Chondrocyte (in vitro differentiated cells): ENCODE measurements around the gene BMP7. TPM values are rescaled to one million over a fixed set of nuclear protein-coding genes. Genes with fewer than 3 reads are reported as not detected.

Experiments
- DNase-seq: peaks from one replicate; pipeline ENCODE4 v3.0.0; 2021; ENCODE audit warnings: mixed read lengths, low spot score
- H3K27ac Mint-ChIP-seq: one replicate; pipeline ENCODE4 v1.8.0; 2021; ENCODE audit warnings: mild to moderate bottlenecking, moderate library complexity, mixed read lengths; ENCODE audit not compliant: unreplicated experiment
- H3K27me3 Mint-ChIP-seq: 2 replicates; pipeline ENCODE4 v1.8.0; 2021; ENCODE audit warnings: low read depth, mixed read lengths
- H3K36me3 Mint-ChIP-seq: 2 replicates; pipeline ENCODE4 v1.8.0; 2021; ENCODE audit warnings: low read depth, mixed read lengths
- H3K4me1 Mint-ChIP-seq: 2 replicates; pipeline ENCODE4 v1.8.0; 2021; ENCODE audit warnings: low read depth, mild to moderate bottlenecking, mixed read lengths
- H3K4me3 Mint-ChIP-seq: one replicate; pipeline ENCODE4 v1.8.0; 2021; ENCODE audit warnings: mild to moderate bottlenecking, moderate library complexity, mixed read lengths; ENCODE audit not compliant: unreplicated experiment
- H3K9me3 Mint-ChIP-seq: 2 replicates; pipeline ENCODE4 v1.8.0; 2021; ENCODE audit warnings: low read depth, mixed read lengths
- CTCF ChIP-seq: fragments of 200-600 bp; sonication (generic); IDR thresholded peaks from 2 replicates; pipeline ENCODE4 v1.5.0; 2021; ENCODE audit warnings: antibody characterized with exemption, mild to moderate bottlenecking, moderate library complexity
- total RNA-seq: library from RNA; stranded (reverse); gene quantifications from 3 replicates; pipeline ENCODE4 v1.2.1, GENCODE V29; 2021

BMP7 gene
- total RNA-seq, 1 donor from 2014 or later, result not detected

DNA sequence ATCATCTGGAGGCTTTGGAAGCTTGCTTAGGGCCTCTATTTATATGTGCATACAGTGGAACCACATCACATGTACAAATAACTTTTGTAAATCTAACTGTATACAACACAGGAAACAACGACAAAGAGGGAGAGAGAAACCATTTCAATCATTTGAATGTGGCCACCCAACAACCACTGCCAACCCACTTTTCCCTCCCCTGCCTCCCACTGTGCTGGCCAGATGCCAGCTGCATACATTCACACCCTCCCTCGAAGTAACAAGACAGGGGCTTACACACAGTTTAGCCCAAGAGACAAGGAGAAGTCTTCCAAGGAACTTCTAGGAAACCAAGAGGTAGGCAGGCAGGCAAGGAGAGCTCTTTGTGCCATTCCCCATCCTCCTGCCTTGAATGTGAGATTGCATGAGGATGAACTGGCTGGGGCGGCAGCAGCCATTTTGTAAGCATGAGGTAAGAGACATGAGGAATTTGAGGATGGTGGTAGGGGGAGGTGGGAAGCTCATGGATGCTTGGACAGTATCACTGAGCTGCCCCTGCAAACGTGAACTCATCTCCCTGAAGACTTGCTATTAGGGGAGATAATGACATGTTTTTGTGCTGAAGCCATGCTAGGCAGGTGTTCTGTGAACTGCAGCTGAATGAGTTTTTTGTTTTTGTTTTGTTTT lies 18.2 kb downstream of the BMP7 start:
- no peak overlapping the region for H3K27ac Mint-ChIP-seq
- H3K4me1 Mint-ChIP-seq, result peaks cover 14% of the 10 kb centered on the region
- TF ChIP-seq CTCF, result no peak
- peaks cover 2% of the 10 kb centered on the region for H3K27me3 Mint-ChIP-seq
- H3K9me3 Mint-ChIP-seq, result peaks cover 3% of the 10 kb centered on the region
- DNase-seq, result no peak
- H3K36me3 Mint-ChIP-seq, result no peaks in the 10 kb centered on the region
- H3K4me3 Mint-ChIP-seq, result no peak overlapping the region

DNA sequence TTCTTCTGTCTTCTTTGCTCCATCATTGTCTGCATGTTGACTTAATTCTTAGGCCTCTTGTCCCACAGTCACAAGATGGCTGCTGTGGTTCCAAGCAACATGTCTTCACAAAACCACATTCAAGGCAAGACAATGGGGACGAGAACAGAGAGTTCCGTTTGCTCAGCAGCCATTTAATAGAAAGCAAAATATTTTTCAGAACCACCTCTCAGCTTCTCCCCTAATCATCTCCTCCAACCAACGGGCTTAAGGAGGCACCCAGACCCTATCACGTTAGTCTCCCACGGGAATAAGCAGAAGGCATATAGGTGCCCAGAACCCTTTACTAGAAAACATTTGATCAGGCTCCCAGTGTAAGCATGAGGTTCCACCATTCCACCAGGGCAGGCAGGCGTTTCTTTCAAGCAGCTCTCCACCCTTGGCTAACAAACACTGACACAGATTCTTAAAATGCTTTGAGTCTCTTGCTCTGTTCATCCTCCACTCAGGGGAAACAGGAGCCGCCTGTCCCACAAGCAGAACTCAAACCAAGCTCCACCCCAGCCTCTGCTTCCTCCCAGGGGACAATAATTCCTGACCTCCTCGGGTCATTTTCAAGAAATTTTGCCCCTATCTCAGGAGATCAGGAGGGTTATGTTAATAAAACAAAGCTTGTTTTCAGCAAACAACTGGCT lies 19.0 kb downstream of the BMP7 start:
- peaks cover 14% of the 10 kb centered on the region for H3K4me1 Mint-ChIP-seq
- peaks cover 3% of the 10 kb centered on the region for H3K9me3 Mint-ChIP-seq
- H3K27me3 Mint-ChIP-seq, result peaks cover 2% of the 10 kb centered on the region
- H3K4me3 Mint-ChIP-seq, result no peak overlapping the region
- no peak for DNase-seq
- no peak for TF ChIP-seq CTCF
- H3K36me3 Mint-ChIP-seq, result no peaks in the 10 kb centered on the region
- no peak overlapping the region for H3K27ac Mint-ChIP-seq

- Mint-ChIP-seq H3K4me1 (peaks cover 9% of the 10 kb centered on the region), H3K27ac (no peak overlapping the region), H3K9me3 (peaks cover 3% of the 10 kb centered on the region), H3K27me3 (peaks cover 6% of the 10 kb centered on the region), H3K36me3 (no peaks in the 10 kb centered on the region), H3K4me3 (no peak overlapping the region)
- TF ChIP-seq CTCF, result no peak
- no peak for DNase-seq
Observed at GRCh38 chr20:57245997-57246396, 20.4 kb downstream of the BMP7 start.

DNA sequence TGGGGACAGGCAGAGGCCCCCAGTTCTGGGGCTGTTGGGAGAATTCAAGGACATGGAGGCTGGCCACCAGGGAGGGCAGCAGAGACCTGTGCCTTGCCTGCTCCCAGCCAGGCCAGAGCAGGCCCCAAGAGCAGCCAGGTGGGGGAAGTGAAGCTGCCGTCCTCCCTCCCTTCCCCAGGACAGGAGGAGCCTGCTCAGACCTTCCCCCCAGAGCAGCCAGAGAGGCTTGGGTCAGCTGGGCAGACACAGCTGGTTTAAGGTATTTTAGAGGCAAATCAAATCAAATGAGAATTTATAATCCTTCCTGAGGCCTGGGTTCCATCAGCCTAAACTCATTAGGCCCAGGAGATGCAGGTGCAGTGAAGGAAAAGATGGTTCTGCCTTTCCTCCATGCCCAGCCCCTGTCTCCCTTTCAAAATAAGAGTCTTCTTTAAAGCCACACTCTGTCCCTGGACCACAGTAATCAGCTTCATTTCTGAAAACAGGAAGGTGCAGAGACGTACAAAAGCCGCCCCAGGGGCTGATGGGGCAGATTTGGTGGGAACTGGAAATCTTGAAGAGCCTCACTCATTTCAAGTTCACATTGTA lies 21.7 kb downstream of the BMP7 start:
- Mint-ChIP-seq H3K4me3 (no peak overlapping the region), H3K36me3 (no peaks in the 10 kb centered on the region), H3K4me1 (peaks cover 4% of the 10 kb centered on the region), H3K27ac (no peak overlapping the region), H3K27me3 (peaks cover 6% of the 10 kb centered on the region), H3K9me3 (peaks cover 3% of the 10 kb centered on the region)
- TF ChIP-seq CTCF, result no peak
- no peak for DNase-seq

GRCh38 chr20:57244221-57244585 lies 22.2 kb downstream of the BMP7 start:
- DNase-seq, result no peak
- Mint-ChIP-seq H3K4me3 (no peak overlapping the region), H3K9me3 (peaks cover 3% of the 10 kb centered on the region), H3K36me3 (no peaks in the 10 kb centered on the region), H3K27ac (no peak overlapping the region), H3K27me3 (peaks cover 6% of the 10 kb centered on the region), H3K4me1 (peaks cover 4% of the 10 kb centered on the region)
- TF ChIP-seq CTCF, result no peak
